Mesothelial cell of epicardium (in vitro differentiated cells): ENCODE measurements around the gene HSF4. TPM values are rescaled to one million over a fixed set of nuclear protein-coding genes. Genes with fewer than 3 reads are reported as not detected.

ENCODE experiments used
- DNase-seq, 2 experiments: peaks; one replicate each; pipeline ENCODE4 v3.0.0; 2021; ENCODE audit warnings: low spot score in 2 of 2; ENCODE audit not compliant: unreplicated experiment in 2 of 2
- H3K27ac Mint-ChIP-seq: 2 replicates; pipeline ENCODE4 v1.8.0; 2021; ENCODE audit warnings: mixed read lengths
- H3K27me3 Mint-ChIP-seq: 2 replicates; pipeline ENCODE4 v1.8.0; 2021; ENCODE audit warnings: low read depth, mixed read lengths
- H3K36me3 Mint-ChIP-seq: 2 replicates; pipeline ENCODE4 v1.8.0; 2021; ENCODE audit warnings: mixed read lengths
- H3K4me1 Mint-ChIP-seq: 2 replicates; pipeline ENCODE4 v1.8.0; 2021; ENCODE audit warnings: mixed read lengths
- H3K4me3 Mint-ChIP-seq: 2 replicates; pipeline ENCODE4 v1.8.0; 2021; ENCODE audit warnings: mild to moderate bottlenecking, moderate library complexity, mixed read lengths
- H3K9me3 Mint-ChIP-seq: 2 replicates; pipeline ENCODE4 v1.8.0; 2021; ENCODE audit warnings: mixed read lengths
- total RNA-seq: library from RNA; stranded (reverse); gene quantifications from 3 replicates; pipeline ENCODE4 v1.2.1, GENCODE V29; 2021
- TF ChIP-seq, protein P1 (sequence below): fragments of 200-600 bp; sonication (generic); IDR thresholded peaks from one replicate; pipeline ENCODE4 v1.5.0; 2021; ENCODE audit warnings: antibody characterized with exemption; ENCODE audit not compliant: unreplicated experiment

Gene HSF4
- total RNA-seq, 1 donor from 2014 or later = 10.7 TPM

DNA sequence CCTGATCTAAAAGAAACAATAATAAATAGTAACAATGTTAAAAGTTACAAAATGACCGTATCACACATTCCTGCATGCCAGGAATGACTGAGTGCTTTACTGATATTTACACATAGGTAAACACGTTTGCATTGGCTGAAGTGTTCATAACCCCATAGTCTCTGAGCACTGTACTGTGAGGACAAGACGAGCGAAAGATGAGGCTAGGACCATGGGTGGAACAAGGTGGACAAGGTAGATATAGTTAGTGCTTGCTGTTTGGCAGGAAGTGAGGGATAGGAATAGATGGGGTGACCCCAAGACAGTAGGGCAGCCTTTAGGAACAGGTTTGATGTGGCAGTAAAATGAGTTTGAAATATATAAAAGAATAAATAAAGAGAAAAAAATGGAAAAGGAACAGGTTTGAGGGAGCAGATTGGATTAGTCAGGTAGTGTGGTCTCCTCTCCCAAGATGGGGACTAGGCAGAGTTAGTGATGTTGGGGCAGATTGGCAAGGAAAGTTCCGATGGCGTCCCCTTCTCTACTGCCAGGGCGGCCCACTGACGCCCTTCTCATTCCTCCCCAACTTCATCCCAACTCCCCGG lies 27.0 kb downstream of the HSF4 start:
- Mint-ChIP-seq H3K27me3 (peaks cover 2% of the 10 kb centered on the region), H3K4me3 (peak overlapping the region; percentile 84), H3K4me1 (peaks cover 21% of the 10 kb centered on the region), H3K36me3 (peaks cover 11% of the 10 kb centered on the region), H3K9me3 (no peaks in the 10 kb centered on the region), H3K27ac (peak overlapping the region; percentile 60)
- TF ChIP-seq, protein P1, sequence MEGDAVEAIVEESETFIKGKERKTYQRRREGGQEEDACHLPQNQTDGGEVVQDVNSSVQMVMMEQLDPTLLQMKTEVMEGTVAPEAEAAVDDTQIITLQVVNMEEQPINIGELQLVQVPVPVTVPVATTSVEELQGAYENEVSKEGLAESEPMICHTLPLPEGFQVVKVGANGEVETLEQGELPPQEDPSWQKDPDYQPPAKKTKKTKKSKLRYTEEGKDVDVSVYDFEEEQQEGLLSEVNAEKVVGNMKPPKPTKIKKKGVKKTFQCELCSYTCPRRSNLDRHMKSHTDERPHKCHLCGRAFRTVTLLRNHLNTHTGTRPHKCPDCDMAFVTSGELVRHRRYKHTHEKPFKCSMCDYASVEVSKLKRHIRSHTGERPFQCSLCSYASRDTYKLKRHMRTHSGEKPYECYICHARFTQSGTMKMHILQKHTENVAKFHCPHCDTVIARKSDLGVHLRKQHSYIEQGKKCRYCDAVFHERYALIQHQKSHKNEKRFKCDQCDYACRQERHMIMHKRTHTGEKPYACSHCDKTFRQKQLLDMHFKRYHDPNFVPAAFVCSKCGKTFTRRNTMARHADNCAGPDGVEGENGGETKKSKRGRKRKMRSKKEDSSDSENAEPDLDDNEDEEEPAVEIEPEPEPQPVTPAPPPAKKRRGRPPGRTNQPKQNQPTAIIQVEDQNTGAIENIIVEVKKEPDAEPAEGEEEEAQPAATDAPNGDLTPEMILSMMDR = no peak
- DNase-seq = no peak

DNA sequence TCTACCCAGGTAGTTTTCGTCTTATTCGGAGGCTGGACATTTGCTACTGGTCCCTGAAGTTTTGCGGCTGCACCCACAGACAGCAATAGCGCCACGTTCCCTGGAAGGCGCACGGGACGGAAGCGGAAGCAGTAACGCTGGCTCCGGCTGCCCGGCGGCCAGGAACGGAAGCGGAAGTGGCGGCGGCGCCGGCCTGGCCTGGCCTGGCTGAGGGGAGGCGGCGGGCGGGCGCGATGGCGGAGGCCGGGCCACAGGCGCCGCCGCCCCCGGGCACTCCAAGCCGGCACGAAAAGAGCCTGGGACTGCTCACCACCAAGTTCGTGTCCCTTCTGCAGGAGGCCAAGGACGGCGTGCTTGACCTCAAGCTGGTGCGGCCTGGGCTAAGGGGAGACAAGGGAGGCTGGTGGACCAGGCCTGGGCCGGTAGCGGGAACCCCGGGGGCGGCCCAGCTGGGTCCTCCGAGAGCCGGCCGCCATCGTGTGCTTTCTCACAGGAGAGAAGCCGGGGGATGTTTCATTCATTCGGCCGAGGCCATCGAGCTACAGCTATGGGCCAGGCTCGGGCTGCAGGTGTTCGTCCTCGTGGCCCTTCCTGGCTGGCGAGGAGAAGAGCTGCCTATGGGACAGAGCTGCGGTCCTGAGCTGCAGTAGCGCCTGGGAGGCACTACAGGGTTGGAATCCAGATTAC lies 27.6 kb downstream of the HSF4 start, which contains the start of gene E2F4:
Gene E2F4, plus strand, starts transcription at position 161 of the 687 bp plus-strand sequence. Its CDS starts 73 bp downstream, at position 234.
- DNase-seq = peak; percentile 71 to 86
- peaks cover 19% of the 10 kb centered on the region for H3K4me1 Mint-ChIP-seq
- no peaks in the 10 kb centered on the region for H3K9me3 Mint-ChIP-seq
- peaks cover 16% of the 10 kb centered on the region for H3K36me3 Mint-ChIP-seq
- H3K4me3 Mint-ChIP-seq = peak within 1 kb of the TSS; percentile 84
- TF ChIP-seq, protein P1 = no peak
- H3K27ac Mint-ChIP-seq = peak within 1 kb of the TSS; percentile 86
- no peaks in the 10 kb centered on the region for H3K27me3 Mint-ChIP-seq

DNA sequence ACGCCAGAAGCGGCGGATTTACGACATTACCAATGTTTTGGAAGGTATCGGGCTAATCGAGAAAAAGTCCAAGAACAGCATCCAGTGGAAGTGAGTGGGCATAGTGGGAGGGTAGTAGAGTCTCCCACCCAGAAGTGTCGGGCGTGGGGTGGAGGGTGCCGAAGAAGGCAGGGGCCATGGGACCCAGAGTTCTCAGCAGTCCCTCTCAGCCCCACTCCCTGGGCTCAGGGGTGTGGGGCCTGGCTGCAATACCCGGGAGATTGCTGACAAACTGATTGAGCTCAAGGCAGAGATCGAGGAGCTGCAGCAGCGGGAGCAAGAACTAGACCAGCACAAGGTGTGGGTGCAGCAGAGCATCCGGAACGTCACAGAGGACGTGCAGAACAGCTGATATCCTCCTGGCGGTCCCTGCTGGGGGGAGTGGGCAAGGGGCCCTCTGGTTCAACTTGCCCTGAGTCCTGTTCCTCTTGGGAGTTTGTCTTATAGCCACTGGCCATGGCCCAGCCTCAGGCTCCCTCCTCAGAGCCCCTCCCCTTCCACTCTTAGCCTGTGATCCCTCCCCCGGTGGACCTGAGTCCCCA lies 28.3 kb downstream of the HSF4 start:
- peaks cover 19% of the 10 kb centered on the region for H3K4me1 Mint-ChIP-seq
- no peak for DNase-seq
- no peaks in the 10 kb centered on the region for H3K27me3 Mint-ChIP-seq
- no peaks in the 10 kb centered on the region for H3K9me3 Mint-ChIP-seq
- H3K27ac Mint-ChIP-seq = peak overlapping the region; percentile 86
- H3K4me3 Mint-ChIP-seq = peak overlapping the region; percentile 84
- H3K36me3 Mint-ChIP-seq = peaks cover 16% of the 10 kb centered on the region
- TF ChIP-seq, protein P1 = no peak

DNA sequence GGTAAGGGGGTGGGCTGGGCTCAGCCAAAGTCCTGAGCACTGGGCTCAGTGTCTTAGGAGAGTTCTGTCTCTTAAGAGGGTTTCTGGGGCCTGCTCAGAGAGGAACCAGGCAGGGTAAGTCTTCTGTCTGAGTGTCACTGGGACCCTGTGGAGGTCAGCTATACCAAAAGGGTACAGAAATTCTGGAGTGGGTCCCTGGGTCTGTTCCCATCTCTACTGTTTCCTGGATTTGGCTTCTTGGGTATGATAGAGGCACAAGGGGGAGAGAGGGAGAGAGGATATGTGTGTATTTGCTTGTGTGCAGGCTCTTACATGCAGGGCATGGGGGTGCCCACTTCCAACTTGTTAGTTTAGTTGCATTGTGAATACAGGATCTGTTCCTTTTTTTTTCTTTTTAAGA lies 29.0 kb downstream of the HSF4 start:
- H3K9me3 Mint-ChIP-seq = no peaks in the 10 kb centered on the region
- no peaks in the 10 kb centered on the region for H3K27me3 Mint-ChIP-seq

DNA sequence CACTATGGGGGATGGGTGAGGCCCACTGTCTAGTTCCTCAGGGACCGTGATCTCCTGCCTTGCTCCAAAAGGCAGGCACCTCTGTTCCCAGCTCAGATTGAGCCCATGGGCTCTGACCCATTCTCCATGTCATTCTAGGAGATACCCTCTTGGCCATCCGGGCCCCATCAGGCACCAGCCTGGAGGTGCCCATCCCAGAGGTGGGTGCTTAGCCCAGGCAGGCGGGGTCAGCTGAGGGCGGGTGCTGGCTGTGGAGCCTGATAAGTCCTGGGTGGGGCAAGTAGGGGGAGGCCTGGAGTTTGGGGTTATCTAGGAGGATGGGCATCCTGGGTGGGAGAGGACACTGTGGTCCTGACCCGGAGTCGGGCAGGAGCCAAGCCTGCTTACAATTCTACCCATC lies 29.7 kb downstream of the HSF4 start:
- Mint-ChIP-seq H3K27me3 (no peaks in the 10 kb centered on the region), H3K36me3 (peaks cover 16% of the 10 kb centered on the region), H3K4me3 (peak overlapping the region; percentile 84), H3K4me1 (peaks cover 19% of the 10 kb centered on the region), H3K27ac (no peak overlapping the region), H3K9me3 (no peaks in the 10 kb centered on the region)
- no peak for DNase-seq
- TF ChIP-seq, protein P1 = no peak

More for the DNA sequence above, 29.0 kb downstream of the HSF4 start:
- H3K4me3 Mint-ChIP-seq = peak overlapping the region; percentile 84
- peaks cover 16% of the 10 kb centered on the region for H3K36me3 Mint-ChIP-seq
- TF ChIP-seq, protein P1 = no peak
- no peak for DNase-seq
- peak overlapping the region; percentile 25 for H3K27ac Mint-ChIP-seq
- peaks cover 19% of the 10 kb centered on the region for H3K4me1 Mint-ChIP-seq
